CD4-positive, alpha-beta T cell treated with Interleukin-10 for 1 hour (primary cell): ENCODE data around the gene PLD4.
"Not testable (repeated sequence)": the region's sequence is repeated elsewhere in the genome, so short reads cannot be mapped to it uniquely, and the experiment has no call there.

Experiments used
- DNase-seq: peaks from one replicate; pipeline ENCODE4 v3.0.0-alpha.2; 2020

The PLD4 gene

GRCh38 chr14:104900639-104901512 lies 23.8 kb upstream of the PLD4 start:
- no peak for DNase-seq

GRCh38 chr14:104903990-104904389 lies 20.7 kb upstream of the PLD4 start:
- no peak for DNase-seq

GRCh38 chr14:104904650-104905578 lies 19.8 kb upstream of the PLD4 start:
- DNase-seq: not testable (repeated sequence)

GRCh38 chr14:104905579-104905933 lies 19.1 kb upstream of the PLD4 start:
- DNase-seq: not testable (repeated sequence)

GRCh38 chr14:104908303-104908702 lies 16.4 kb upstream of the PLD4 start:
- no peak for DNase-seq

GRCh38 chr14:104912053-104912452 lies 12.6 kb upstream of the PLD4 start:
- no peak for DNase-seq

GRCh38 chr14:104913435-104913834 lies 11.2 kb upstream of the PLD4 start:
- DNase-seq: no peak

- no peak for DNase-seq
Measured at GRCh38 chr14:104917116-104917515, 7.6 kb upstream of the PLD4 start.

GRCh38 chr14:104917993-104918392 lies 6.7 kb upstream of the PLD4 start:
- DNase-seq: no peak

GRCh38 chr14:104919152-104919992 lies 5.3 kb upstream of the PLD4 start:
- DNase-seq: not testable (repeated sequence)

- DNase-seq: no peak
Measured at GRCh38 chr14:104919993-104920315, 4.7 kb upstream of the PLD4 start.

- DNase-seq: no peak
Measured at GRCh38 chr14:104923640-104924420, 849 bp upstream of the PLD4 start.

GRCh38 chr14:104925214-104925854 lies 655 bp downstream of the PLD4 start:
- no peak for DNase-seq

GRCh38 chr14:104925855-104926609 lies 1.4 kb downstream of the PLD4 start:
- DNase-seq: no peak

GRCh38 chr14:104926619-104927431 lies 2.1 kb downstream of the PLD4 start:
- DNase-seq: no peak

- DNase-seq: no peak
Measured at GRCh38 chr14:104927432-104927816, 2.7 kb downstream of the PLD4 start.

GRCh38 chr14:104927901-104928300 lies 3.2 kb downstream of the PLD4 start:
- DNase-seq: no peak

- DNase-seq: no peak
Measured at GRCh38 chr14:104928391-104929133, 3.9 kb downstream of the PLD4 start.
